SK-N-SH (cell line): ENCODE measurements around the gene KSR2. TPM values are rescaled to one million over a fixed set of nuclear protein-coding genes. Genes with fewer than 3 reads are reported as not detected.

Experiments
- CTCF ChIA-PET: fragments of 300-600, 350-600 bp; formaldehyde crosslinking; extraction: SDS; loops from one replicate; lab custom pipeline; 2021; lab: Yijun Ruan, JAX
- POLR2A ChIA-PET: fragments of 350-600 bp; sonication (Branson Sonifier 250); formaldehyde crosslinking; extraction: SDS; loops from one replicate; lab custom pipeline; 2020; ENCODE audit warnings: antibody characterized with exemption, inconsistent platforms; lab: Yijun Ruan, JAX
- DNase-seq: peaks from one replicate; pipeline ENCODE4 v3.0.0; 2012
- H2AFZ ChIP-seq: fragments of 200-600 bp; sonication (generic); 2 replicates; pipeline ENCODE4 v1.8.1; 2016; ENCODE audit warnings: antibody characterized with exemption, mild to moderate bottlenecking, low read depth
- H3F3A ChIP-seq: fragments of 200-600 bp; sonication (generic); replicated peaks from 2 replicates; pipeline ENCODE3; 2016; ENCODE audit warnings: antibody characterized with exemption, mild to moderate bottlenecking; ENCODE audit not compliant: insufficient read depth
- H3K27ac ChIP-seq, 2 experiments: fragments of 200-500 bp in 1 of 2; fragments of 200-600 bp in 1 of 2; sonication (Bioruptor generic) in 1 of 2; sonication (generic), shearing (Covaris generic) in 1 of 2; 2 replicates each; pipeline versions ENCODE4 v1.5.1 to v1.6.1; 2014 to 2016; ENCODE audit warnings: low read depth in 2 of 2, inconsistent platforms in 1 of 2, low read length in 1 of 2, mild to moderate bottlenecking in 1 of 2, mixed read lengths in 1 of 2
- H3K27me3 ChIP-seq: fragments of 200-600 bp; sonication (generic), shearing (Covaris generic); 2 replicates; pipeline ENCODE4 v1.6.1; 2016; ENCODE audit warnings: mixed run types; ENCODE audit not compliant: insufficient read depth
- H3K36me3 ChIP-seq, 2 experiments: fragments of 200-500 bp in 1 of 2; fragments of 200-600 bp in 1 of 2; sonication (Bioruptor generic) in 1 of 2; sonication (generic) in 1 of 2; replicated peaks in 1 of 2; 2 replicates each; pipeline versions ENCODE3 to v1.5.1; 2014 to 2016; ENCODE audit warnings: low read length in 1 of 2, mild to moderate bottlenecking in 1 of 2; ENCODE audit not compliant: insufficient read depth in 2 of 2, control insufficient read depth in 1 of 2
- H3K4me1 ChIP-seq, 2 experiments: fragments of 200-500 bp in 1 of 2; fragments of 200-600 bp in 1 of 2; sonication (Bioruptor generic) in 1 of 2; sonication (generic), shearing (Covaris generic) in 1 of 2; 2 replicates each; pipeline versions ENCODE4 v1.5.1 to v1.6.1; 2014 to 2016; ENCODE audit warnings: low read depth in 1 of 2, low read length in 1 of 2, mixed run types in 1 of 2; ENCODE audit not compliant: insufficient read depth in 2 of 2, control insufficient read depth in 1 of 2
- H3K4me2 ChIP-seq: fragments of 200-600 bp; sonication (generic), shearing (Covaris generic); 2 replicates; pipeline ENCODE4 v1.6.1; 2017; ENCODE audit warnings: mixed run types
- H3K4me3 ChIP-seq, 2 experiments: fragments of 200-500 bp in 1 of 2; fragments of 200-600 bp in 1 of 2; sonication (Bioruptor generic) in 1 of 2; sonication (generic), shearing (Covaris generic) in 1 of 2; 2 replicates each; pipeline versions ENCODE4 v1.5.1 to v1.8.1; 2014 to 2016; ENCODE audit warnings: low read depth in 2 of 2, inconsistent platforms in 1 of 2, low read length in 1 of 2, mild to moderate bottlenecking in 1 of 2, mixed read lengths in 1 of 2, moderate library complexity in 1 of 2
- H3K79me2 ChIP-seq: fragments of 200-600 bp; sonication (generic); 2 replicates; pipeline ENCODE4 v1.8.1; 2017; ENCODE audit warnings: mild to moderate bottlenecking; ENCODE audit not compliant: insufficient read depth
- H3K9ac ChIP-seq: fragments of 200-600 bp; sonication (generic); 2 replicates; pipeline ENCODE4 v1.6.1; 2017; ENCODE audit warnings: mixed run types
- H3K9me2 ChIP-seq: fragments of 200-600 bp; sonication (generic); 2 replicates; pipeline ENCODE4 v1.6.1; 2017; ENCODE audit warnings: mixed run types
- H3K9me3 ChIP-seq: fragments of 200-600 bp; sonication (generic); 2 replicates; pipeline ENCODE4 v1.6.1; 2017; ENCODE audit warnings: mixed run types, mild to moderate bottlenecking, moderate library complexity
- H4K20me1 ChIP-seq: fragments of 200-600 bp; sonication (generic); 2 replicates; pipeline ENCODE4 v1.6.1; 2017; ENCODE audit warnings: mild to moderate bottlenecking, mixed run types; ENCODE audit not compliant: insufficient read depth
- CHD2 ChIP-seq: fragments of 150-350 bp; IDR thresholded peaks from 2 replicates; pipeline ENCODE4 v1.6.1; 2018; ENCODE audit warnings: low read length; ENCODE audit not compliant: partially characterized antibody
- EP300 ChIP-seq, 2 experiments: IDR thresholded peaks; 2 replicates each; pipeline versions ENCODE4 v1.4.0 to v1.6.1; 2012; ENCODE audit warnings: borderline replicate concordance in 1 of 2, low read depth in 1 of 2, low read length in 1 of 2
- EZH2phosphoT487 ChIP-seq: fragments of 200-600 bp; sonication (generic); IDR thresholded peaks from 2 replicates; pipeline ENCODE4 v1.6.1; 2017; ENCODE audit warnings: low read depth, mixed run types, mild to moderate bottlenecking, antibody characterized with exemption, moderate library complexity, borderline replicate concordance
- FOSL2 ChIP-seq: IDR thresholded peaks from 2 replicates; pipeline ENCODE4 v1.4.0; 2012; ENCODE audit warnings: low read depth, mild to moderate bottlenecking, moderate library complexity, borderline replicate concordance
- FOXJ3 ChIP-seq: sonication (generic); formaldehyde crosslinking; IDR thresholded peaks from 2 replicates; pipeline ENCODE4 v1.5.1; 2020; ENCODE audit warnings: mild to moderate bottlenecking, missing genetic modification reagents
- FOXM1 ChIP-seq: IDR thresholded peaks from 2 replicates; pipeline ENCODE4 v1.4.0; 2012; ENCODE audit warnings: low read depth, mild to moderate bottlenecking
- GABPA ChIP-seq: IDR thresholded peaks from 2 replicates; pipeline ENCODE4 v1.4.0; 2012; ENCODE audit warnings: low read depth, mild to moderate bottlenecking
- GATA2 ChIP-seq: sonication (generic); formaldehyde crosslinking; IDR thresholded peaks from 2 replicates; pipeline ENCODE4 v1.5.0; 2020; ENCODE audit warnings: mild to moderate bottlenecking, missing genetic modification reagents
- MXI1 ChIP-seq: IDR thresholded peaks from 2 replicates; pipeline ENCODE4 v1.6.1; 2012; ENCODE audit warnings: mild to moderate bottlenecking, low read depth, low read length, improper control_type of control experiment
- NFIC ChIP-seq: IDR thresholded peaks from 2 replicates; pipeline ENCODE4 v1.4.0; 2012; ENCODE audit warnings: borderline replicate concordance
- NRF1 ChIP-seq: IDR thresholded peaks from 2 replicates; pipeline ENCODE4 v1.6.1; 2012; ENCODE audit warnings: low read depth, mild to moderate bottlenecking, low read length
- PBX3 ChIP-seq: IDR thresholded peaks from 2 replicates; pipeline ENCODE4; 2012
- POLR2AphosphoS5 ChIP-seq: IDR thresholded peaks from 2 replicates; pipeline ENCODE4 v1.6.1; 2012; ENCODE audit warnings: low read depth, low read length
- RAD21 ChIP-seq: IDR thresholded peaks from 2 replicates; pipeline ENCODE4 v1.6.1; 2012; ENCODE audit warnings: mild to moderate bottlenecking, low read length
- RCOR1 ChIP-seq: fragments of 150-350 bp; IDR thresholded peaks from 2 replicates; pipeline ENCODE4 v1.6.1; 2017; ENCODE audit warnings: antibody characterized with exemption, low read length
- RXRA ChIP-seq: IDR thresholded peaks from 2 replicates; pipeline ENCODE4 v1.4.0; 2012; ENCODE audit warnings: low read depth, mild to moderate bottlenecking, borderline replicate concordance
- SIN3A ChIP-seq: IDR thresholded peaks from 2 replicates; pipeline ENCODE4 v1.6.1; 2012; ENCODE audit warnings: low read depth, mild to moderate bottlenecking, low read length, moderate library complexity, borderline replicate concordance
- TAF1 ChIP-seq: IDR thresholded peaks from 2 replicates; pipeline ENCODE4 v1.6.1; 2012; ENCODE audit warnings: low read depth, mild to moderate bottlenecking, low read length, moderate library complexity, borderline replicate concordance
- TCF12 ChIP-seq: IDR thresholded peaks from 2 replicates; pipeline ENCODE4 v1.4.0; 2012
- TEAD4 ChIP-seq: IDR thresholded peaks from 2 replicates; pipeline ENCODE4 v1.4.0; 2012; ENCODE audit warnings: mild to moderate bottlenecking, borderline replicate concordance; ENCODE audit not compliant: insufficient read depth
- USF2 ChIP-seq: fragments of 150-350 bp; IDR thresholded peaks from 2 replicates; pipeline ENCODE4 v1.6.1; 2017; ENCODE audit warnings: antibody characterized with exemption, low read length, low read depth, borderline replicate concordance
- YY1 ChIP-seq: IDR thresholded peaks from 2 replicates; pipeline ENCODE4 v1.4.0; 2012; ENCODE audit warnings: low read depth, mild to moderate bottlenecking
- WGBS: methylation state at CpG from one replicate; pipeline ENCODE4 v1.1.6; 2017; ENCODE audit warnings: low lambda C conversion rate; 5-methylcytosine and 5-hydroxymethylcytosine counted together
- polyA plus RNA-seq, 3 experiments: library from polyadenylated mRNA; depleted of rRNA; stranded (reverse); fragments of >200 nt; gene quantifications; 2 replicates each; pipeline ENCODE4 v1.2.3, GENCODE V29; 2012
- TF ChIP-seq, protein P1 (sequence below): IDR thresholded peaks from 2 replicates; pipeline ENCODE4 v1.4.0; 2012; ENCODE audit warnings: low read depth, borderline replicate concordance

The KSR2 gene
- polyA plus RNA-seq, 1 of the 3 experiments (the other 2 are of a cell fraction), result 0.12 TPM

DNA sequence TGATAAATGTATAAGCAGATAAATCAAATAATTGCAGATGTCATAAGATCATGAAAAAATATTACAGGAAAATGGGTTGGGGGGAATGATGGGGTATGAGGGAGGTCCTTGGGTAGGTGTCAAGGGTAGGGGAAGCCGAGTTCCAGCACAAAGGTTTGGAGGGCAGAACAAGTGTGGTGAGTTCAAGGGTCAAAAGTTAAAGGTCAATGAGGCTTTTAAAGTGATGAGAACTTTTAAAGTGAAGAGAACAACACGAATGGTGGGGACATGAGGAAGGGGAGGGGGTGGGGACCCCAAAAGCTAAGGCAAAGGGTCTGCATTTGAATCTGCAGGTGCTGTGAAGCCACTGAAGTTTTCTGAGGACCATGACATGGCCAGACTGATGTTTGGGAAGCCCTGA is 406.8 kb downstream of the KSR2 start:
- WGBS, result 15% methylated on average over 2 of the region's 2 CpGs
- H3K27me3 ChIP-seq, result no peaks in the 10 kb centered on the region
- H3K36me3 ChIP-seq, result no peaks in the 10 kb centered on the region
- no peak overlapping the region for H3K4me3 ChIP-seq
- POLR2A ChIA-PET, result no interaction called here
- no peaks in the 10 kb centered on the region for H3K9me2 ChIP-seq
- no peak overlapping the region for H3K9ac ChIP-seq
- no peaks in the 10 kb centered on the region for H4K20me1 ChIP-seq
- no peaks in the 10 kb centered on the region for H3F3A ChIP-seq
- no peaks in the 10 kb centered on the region; a peak in 1 of 4 replicates for H3K4me1 ChIP-seq
- no peak overlapping the region for H3K27ac ChIP-seq
- no peaks in the 10 kb centered on the region for H3K9me3 ChIP-seq
- TF ChIP-seq TAF1 (no peak), RCOR1 (no peak), TEAD4 (no peak), FOXM1 (no peak), PBX3 (no peak), MXI1 (no peak), USF2 (no peak), EP300 (IDR thresholded peaks at IDR 0.05; ENCODE audit: borderline replicate concordance in 1 of 2, low read depth in 1 of 2, low read length in 1 of 2) (no peak), POLR2AphosphoS5 (no peak), SIN3A (no peak)
- CTCF ChIA-PET, result no interaction called here
- no peak overlapping the region for H2AFZ ChIP-seq
- H3K4me2 ChIP-seq, result no peak overlapping the region
- no peak for DNase-seq
- no peaks in the 10 kb centered on the region for H3K79me2 ChIP-seq

DNA sequence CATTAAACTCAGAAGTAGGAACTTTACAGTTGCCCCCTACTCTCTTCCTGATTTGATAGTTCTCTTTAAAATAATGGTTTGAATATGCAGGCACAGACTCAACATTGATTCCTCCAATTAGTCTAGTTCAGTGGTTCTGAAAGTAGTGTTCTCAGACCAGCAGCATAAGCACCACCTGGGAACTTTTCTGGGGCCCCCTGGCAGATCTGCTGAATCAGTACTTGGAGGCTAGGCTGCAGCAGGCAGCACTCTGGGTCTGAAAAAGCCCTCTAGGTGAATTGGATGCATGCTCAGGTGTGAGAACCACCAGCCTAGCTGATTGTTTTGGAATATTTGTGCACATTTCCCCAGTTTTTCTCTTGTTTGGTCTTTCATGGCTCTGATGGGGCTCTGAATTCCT is 408.8 kb downstream of the KSR2 start:
- no peak for TF ChIP-seq FOSL2
- TF ChIP-seq GATA2, result no peak
- no peak for TF ChIP-seq SIN3A
- TF ChIP-seq GABPA, result no peak
- no peak for TF ChIP-seq RXRA
- no peak for TF ChIP-seq YY1
- no peak for TF ChIP-seq MXI1
- TF ChIP-seq FOXJ3, result no peak
- TF ChIP-seq, protein P1, sequence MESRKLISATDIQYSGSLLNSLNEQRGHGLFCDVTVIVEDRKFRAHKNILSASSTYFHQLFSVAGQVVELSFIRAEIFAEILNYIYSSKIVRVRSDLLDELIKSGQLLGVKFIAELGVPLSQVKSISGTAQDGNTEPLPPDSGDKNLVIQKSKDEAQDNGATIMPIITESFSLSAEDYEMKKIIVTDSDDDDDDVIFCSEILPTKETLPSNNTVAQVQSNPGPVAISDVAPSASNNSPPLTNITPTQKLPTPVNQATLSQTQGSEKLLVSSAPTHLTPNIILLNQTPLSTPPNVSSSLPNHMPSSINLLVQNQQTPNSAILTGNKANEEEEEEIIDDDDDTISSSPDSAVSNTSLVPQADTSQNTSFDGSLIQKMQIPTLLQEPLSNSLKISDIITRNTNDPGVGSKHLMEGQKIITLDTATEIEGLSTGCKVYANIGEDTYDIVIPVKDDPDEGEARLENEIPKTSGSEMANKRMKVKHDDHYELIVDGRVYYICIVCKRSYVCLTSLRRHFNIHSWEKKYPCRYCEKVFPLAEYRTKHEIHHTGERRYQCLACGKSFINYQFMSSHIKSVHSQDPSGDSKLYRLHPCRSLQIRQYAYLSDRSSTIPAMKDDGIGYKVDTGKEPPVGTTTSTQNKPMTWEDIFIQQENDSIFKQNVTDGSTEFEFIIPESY, result no peak
- TF ChIP-seq EZH2phosphoT487, result no peak
- TF ChIP-seq NRF1, result no peak
- TF ChIP-seq RAD21, result no peak
- no peak for TF ChIP-seq PBX3
- no peak for TF ChIP-seq FOXM1
- no peak for TF ChIP-seq NFIC
- no peak for TF ChIP-seq TCF12
- no peak for TF ChIP-seq CHD2
- no peak for TF ChIP-seq POLR2AphosphoS5
- Histone ChIP-seq H3K4me2 (no peak overlapping the region), H3K9ac (no peak overlapping the region), H3F3A (no peaks in the 10 kb centered on the region), H3K36me3 (no peaks in the 10 kb centered on the region), H3K4me1 (no peaks in the 10 kb centered on the region; a peak in 1 of 4 replicates), H3K79me2 (no peaks in the 10 kb centered on the region), H3K27ac (no peak overlapping the region), H4K20me1 (no peaks in the 10 kb centered on the region), H3K27me3 (no peaks in the 10 kb centered on the region), H3K9me3 (no peaks in the 10 kb centered on the region), H3K9me2 (no peaks in the 10 kb centered on the region), H3K4me3 (no peak overlapping the region), H2AFZ (no peak overlapping the region)
- no peak for DNase-seq
- CTCF ChIA-PET, result no interaction called here
- POLR2A ChIA-PET, result no interaction called here
